Measurements from ENCODE around the gene GRIA3. TPM values are rescaled to one million over a fixed set of nuclear protein-coding genes. Genes with fewer than 3 reads are reported as not detected.
"Not testable (repeated sequence)": the region's sequence is repeated elsewhere in the genome, so short reads cannot be mapped to it uniquely, and the experiment has no call there.

GRIA3 gene
- total and polyA plus RNA-seq, 2 donors = 0.61 to 1.2 TPM

DNA sequence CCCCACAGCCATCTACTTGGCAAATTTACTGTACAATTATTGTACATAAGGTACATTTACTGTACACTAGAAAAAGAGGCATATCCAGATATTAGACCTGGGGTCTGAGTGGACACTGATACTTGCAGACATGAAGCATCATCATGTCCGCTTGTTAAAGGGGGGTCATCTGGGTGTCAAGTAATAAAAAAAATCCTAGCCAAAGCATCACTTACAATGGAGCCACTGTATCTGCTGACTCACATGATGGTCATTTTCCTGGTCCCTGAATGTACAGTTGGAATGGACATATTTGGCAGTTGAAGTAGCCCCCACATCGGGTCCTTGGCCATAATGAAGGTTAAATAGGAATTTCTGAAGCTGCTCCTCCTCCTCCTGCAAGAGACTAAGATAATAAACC, 320.0 kb downstream of the GRIA3 start:
- DNase-seq (ENCODE audit: low read depth in 6 of 9, low spot score in 9 of 9) = no peak
- Histone ChIP-seq H3K4me3 (ENCODE audit: low read length in 2 of 2) (no peak overlapping the region), H3K27ac (ENCODE audit: low read depth in 1 of 2, low read length in 1 of 2) (no peak overlapping the region), H3K36me3 (ENCODE audit: control insufficient read depth in 2 of 2, insufficient read depth in 2 of 2, low read length in 1 of 2) (no peaks in the 10 kb centered on the region), H3K9me3 (ENCODE audit: control insufficient read depth in 2 of 2, insufficient read depth in 1 of 2, low read length in 1 of 2) (peaks cover 0 to 3% of the 10 kb centered on the region in 2 donors), H3K27me3 (ENCODE audit: control insufficient read depth in 2 of 2, insufficient read depth in 1 of 2, low read length in 1 of 2) (no peaks in the 10 kb centered on the region), H3K4me1 (ENCODE audit: control insufficient read depth in 2 of 2, insufficient read depth in 2 of 2, low read length in 2 of 2) (no peaks in the 10 kb centered on the region)
- 95% methylated on average over 2 of the region's 2 CpGs for WGBS

DNA sequence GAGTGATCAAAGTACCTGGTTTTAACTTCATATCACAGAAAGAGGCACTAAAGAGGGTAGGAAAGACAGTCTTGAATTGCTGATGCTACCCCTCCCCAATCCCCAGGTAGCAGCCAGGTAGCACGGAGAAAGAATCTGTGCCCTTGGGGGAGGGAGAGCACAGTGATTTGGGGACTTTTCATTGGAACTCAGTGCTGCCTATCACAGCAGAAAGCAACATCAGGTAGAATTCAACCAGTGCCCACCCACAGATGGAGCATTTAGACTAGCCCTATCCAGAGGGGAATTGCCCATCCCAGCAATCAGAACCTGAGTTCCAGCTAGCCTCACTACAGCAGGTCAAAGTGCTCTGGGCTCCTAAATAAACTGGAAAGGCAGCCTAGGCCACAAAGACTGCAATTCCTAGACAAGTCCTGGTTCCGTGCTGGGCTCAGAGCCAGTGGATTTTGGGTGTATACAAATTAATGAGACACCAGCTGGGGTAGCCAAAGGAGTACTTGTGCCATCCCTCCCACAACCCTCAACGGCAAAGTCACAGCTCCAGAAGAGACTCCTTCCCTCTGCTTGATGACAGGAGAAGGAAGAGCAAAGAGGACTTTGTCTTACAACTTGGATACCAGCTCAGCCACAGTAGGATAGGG, 320.7 kb downstream of the GRIA3 start:
- H3K4me3 ChIP-seq (ENCODE audit: low read length in 2 of 2) = no peak overlapping the region
- H3K4me1 ChIP-seq (ENCODE audit: control insufficient read depth in 2 of 2, insufficient read depth in 2 of 2, low read length in 2 of 2) = no peaks in the 10 kb centered on the region
- no peaks in the 10 kb centered on the region for H3K27me3 ChIP-seq (ENCODE audit: control insufficient read depth in 2 of 2, insufficient read depth in 1 of 2, low read length in 1 of 2)
- no peak overlapping the region for H3K27ac ChIP-seq (ENCODE audit: low read depth in 1 of 2, low read length in 1 of 2)
- 82% methylated on average over 3 of the region's 3 CpGs for WGBS
- DNase-seq (ENCODE audit: low read depth in 6 of 9, low spot score in 9 of 9) = no peak
- H3K36me3 ChIP-seq (ENCODE audit: control insufficient read depth in 2 of 2, insufficient read depth in 2 of 2, low read length in 1 of 2) = no peaks in the 10 kb centered on the region
- H3K9me3 ChIP-seq (ENCODE audit: control insufficient read depth in 2 of 2, insufficient read depth in 1 of 2, low read length in 1 of 2) = peaks cover 0 to 2% of the 10 kb centered on the region in 2 donors

DNA sequence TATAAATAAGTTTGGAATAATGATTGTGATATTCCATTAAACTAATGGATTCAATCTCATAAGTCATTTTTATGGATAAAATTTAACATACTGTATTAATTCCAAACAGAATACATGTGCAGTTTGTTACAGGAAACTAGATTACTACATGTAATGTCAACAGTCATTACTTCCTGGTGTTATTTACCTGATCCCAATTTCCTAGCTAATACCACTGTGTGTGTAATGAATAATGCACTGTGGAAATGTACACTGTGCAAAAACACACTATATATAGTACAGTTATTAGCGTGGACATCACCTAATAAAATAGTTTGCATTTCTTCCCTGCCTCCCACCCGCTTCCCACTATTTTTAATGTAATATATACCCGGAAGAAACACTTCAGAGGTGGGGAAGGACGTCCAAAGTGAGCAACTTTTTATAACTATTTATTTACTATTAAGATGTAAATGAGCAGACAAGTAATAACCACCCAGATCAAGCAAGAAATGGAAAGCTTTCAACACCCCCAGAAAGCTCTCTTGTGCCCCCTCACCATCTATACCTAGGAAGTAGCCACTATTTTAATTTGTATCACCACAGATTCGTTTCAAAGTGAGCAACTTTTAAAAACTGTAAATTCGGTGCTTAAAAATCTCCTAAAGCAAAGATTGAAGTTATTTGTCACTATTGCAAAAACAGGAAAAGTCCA, 329.7 kb downstream of the GRIA3 start:
- Histone ChIP-seq H3K36me3 (ENCODE audit: control insufficient read depth in 2 of 2, insufficient read depth in 2 of 2, low read length in 1 of 2) (no peaks in the 10 kb centered on the region), H3K27me3 (ENCODE audit: control insufficient read depth in 2 of 2, insufficient read depth in 1 of 2, low read length in 1 of 2) (no peaks in the 10 kb centered on the region), H3K4me1 (ENCODE audit: control insufficient read depth in 2 of 2, insufficient read depth in 2 of 2, low read length in 2 of 2) (no peaks in the 10 kb centered on the region), H3K4me3 (ENCODE audit: low read length in 2 of 2) (no peak overlapping the region), H3K27ac (ENCODE audit: low read depth in 1 of 2, low read length in 1 of 2) (no peak overlapping the region), H3K9me3 (ENCODE audit: control insufficient read depth in 2 of 2, insufficient read depth in 1 of 2, low read length in 1 of 2) (peaks cover 0 to 2% of the 10 kb centered on the region in 2 donors)
- DNase-seq (ENCODE audit: low read depth in 6 of 9, low spot score in 9 of 9) = no peak
- WGBS = 87% methylated on average over 6 of the region's 6 CpGs

DNA sequence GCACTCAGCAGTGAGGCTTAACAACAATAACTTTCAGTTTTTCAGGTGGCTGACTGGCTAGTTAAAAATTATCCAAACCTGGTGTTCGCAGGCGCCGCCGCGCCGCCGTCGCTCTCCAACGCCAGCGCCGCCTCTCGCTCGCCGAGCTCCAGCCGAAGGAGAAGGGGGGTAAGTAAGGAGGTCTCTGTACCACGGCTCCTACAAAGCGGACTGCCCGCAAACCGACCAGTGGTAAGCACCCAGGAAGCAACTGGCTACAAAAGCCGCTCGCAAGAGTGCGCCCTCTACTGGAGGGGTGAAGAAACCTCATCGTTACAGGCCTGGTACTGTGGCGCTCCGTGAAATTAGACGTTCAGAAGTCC, 330.2 kb downstream of the GRIA3 start:
- not testable (repeated sequence) for DNase-seq (ENCODE audit: low read depth in 6 of 9, low spot score in 9 of 9); H3K4me3 ChIP-seq (ENCODE audit: low read length in 2 of 2); H3K27me3 ChIP-seq (ENCODE audit: control insufficient read depth in 2 of 2, insufficient read depth in 1 of 2, low read length in 1 of 2); H3K27ac ChIP-seq (ENCODE audit: low read depth in 1 of 2, low read length in 1 of 2); H3K36me3 ChIP-seq (ENCODE audit: control insufficient read depth in 2 of 2, insufficient read depth in 2 of 2, low read length in 1 of 2); H3K4me1 ChIP-seq (ENCODE audit: control insufficient read depth in 2 of 2, insufficient read depth in 2 of 2, low read length in 2 of 2); H3K9me3 ChIP-seq (ENCODE audit: control insufficient read depth in 2 of 2, insufficient read depth in 1 of 2, low read length in 1 of 2)
- WGBS = 85% methylated on average over 26 of the region's 26 CpGs

DNA sequence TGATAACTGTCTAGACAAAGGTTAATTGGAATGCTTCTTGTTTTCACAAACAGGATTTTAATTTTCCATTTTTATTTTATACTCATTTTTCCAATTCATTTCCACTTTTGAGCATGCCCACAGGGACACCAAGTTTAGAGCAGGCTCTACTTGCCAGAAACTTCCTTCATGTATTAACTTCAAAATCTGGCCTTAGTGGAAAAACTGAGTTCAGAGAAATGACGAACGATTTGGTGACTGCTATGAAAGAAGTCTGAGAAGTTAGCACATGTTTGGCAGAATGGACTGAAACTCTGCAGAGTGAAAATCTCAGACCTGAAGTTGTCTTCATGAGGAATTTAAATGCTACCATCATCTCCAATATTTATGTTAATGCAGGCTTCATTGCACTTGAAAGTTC, 334.7 kb downstream of the GRIA3 start:
- Histone ChIP-seq H3K4me1 (ENCODE audit: control insufficient read depth in 2 of 2, insufficient read depth in 2 of 2, low read length in 2 of 2) (no peaks in the 10 kb centered on the region), H3K27me3 (ENCODE audit: control insufficient read depth in 2 of 2, insufficient read depth in 1 of 2, low read length in 1 of 2) (no peaks in the 10 kb centered on the region), H3K27ac (ENCODE audit: low read depth in 1 of 2, low read length in 1 of 2) (no peak overlapping the region), H3K4me3 (ENCODE audit: low read length in 2 of 2) (no peak overlapping the region), H3K36me3 (ENCODE audit: control insufficient read depth in 2 of 2, insufficient read depth in 2 of 2, low read length in 1 of 2) (no peaks in the 10 kb centered on the region), H3K9me3 (ENCODE audit: control insufficient read depth in 2 of 2, insufficient read depth in 1 of 2, low read length in 1 of 2) (peaks cover 0 to 2% of the 10 kb centered on the region in 2 donors)
- no peak for DNase-seq (ENCODE audit: low read depth in 6 of 9, low spot score in 9 of 9)
- 91% methylated on average over 2 of the region's 2 CpGs for WGBS

DNA sequence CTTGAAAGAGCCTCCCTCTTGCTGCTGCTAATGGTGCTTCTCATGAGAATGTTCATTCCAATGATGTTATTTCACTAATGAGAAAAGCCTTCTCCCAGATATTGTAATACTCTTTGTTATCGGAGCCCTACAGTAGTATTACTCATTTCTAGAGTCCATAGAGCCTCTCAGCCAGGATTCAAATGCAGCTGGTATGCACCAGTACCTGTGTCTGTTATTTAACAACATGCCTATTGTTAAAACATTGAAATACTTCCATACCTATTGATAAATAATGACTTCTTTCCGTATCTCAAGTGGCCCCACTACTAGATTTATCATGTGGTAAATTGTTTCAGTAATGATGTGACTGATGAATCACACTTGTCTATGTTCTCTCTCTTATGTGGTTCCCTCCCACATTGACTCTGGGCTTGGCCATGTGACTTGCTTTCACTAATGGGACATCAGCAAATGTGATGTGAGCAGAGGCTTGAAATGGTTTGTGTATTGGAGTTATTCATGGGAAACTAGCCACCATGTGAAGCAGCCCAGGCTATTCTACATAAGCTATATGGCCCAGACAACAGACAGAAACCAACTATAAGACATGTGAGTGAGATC, 341.1 kb downstream of the GRIA3 start:
- no peaks in the 10 kb centered on the region for H3K27me3 ChIP-seq (ENCODE audit: control insufficient read depth in 2 of 2, insufficient read depth in 1 of 2, low read length in 1 of 2)
- no peak overlapping the region for H3K27ac ChIP-seq (ENCODE audit: low read depth in 1 of 2, low read length in 1 of 2)
- DNase-seq (ENCODE audit: low read depth in 6 of 9, low spot score in 9 of 9) = no peak

DNA sequence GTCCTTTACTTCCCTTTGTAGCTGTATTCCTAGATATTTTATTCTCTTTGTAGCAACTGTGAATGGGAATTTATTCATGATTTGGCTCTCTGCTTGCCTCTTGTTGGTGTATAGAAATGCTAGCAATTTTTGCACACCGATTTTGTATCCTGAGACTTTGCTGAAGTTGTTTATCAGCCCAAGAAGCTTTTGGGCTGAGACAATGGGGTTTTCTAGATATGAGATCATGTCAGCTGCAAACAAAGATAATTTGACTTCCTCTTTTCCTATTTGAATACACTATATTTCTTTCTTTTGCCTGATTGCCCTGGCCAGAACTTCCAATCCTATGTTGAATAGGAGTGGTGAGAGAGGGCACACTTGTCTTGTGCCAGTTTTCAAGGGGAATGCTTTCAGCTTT, 346.6 kb downstream of the GRIA3 start:
- H3K4me1 ChIP-seq (ENCODE audit: control insufficient read depth in 2 of 2, insufficient read depth in 2 of 2, low read length in 2 of 2); H3K36me3 ChIP-seq (ENCODE audit: control insufficient read depth in 2 of 2, insufficient read depth in 2 of 2, low read length in 1 of 2); H3K9me3 ChIP-seq (ENCODE audit: control insufficient read depth in 2 of 2, insufficient read depth in 1 of 2, low read length in 1 of 2); H3K27ac ChIP-seq (ENCODE audit: low read depth in 1 of 2, low read length in 1 of 2); H3K4me3 ChIP-seq (ENCODE audit: low read length in 2 of 2); H3K27me3 ChIP-seq (ENCODE audit: control insufficient read depth in 2 of 2, insufficient read depth in 1 of 2, low read length in 1 of 2); DNase-seq (ENCODE audit: low read depth in 6 of 9, low spot score in 9 of 9): not testable (repeated sequence)
- 91% methylated on average over 1 of the region's 1 CpG for WGBS

More for the DNA sequence above, 341.1 kb downstream of the GRIA3 start:
- Histone ChIP-seq H3K4me1 (ENCODE audit: control insufficient read depth in 2 of 2, insufficient read depth in 2 of 2, low read length in 2 of 2) (no peaks in the 10 kb centered on the region), H3K4me3 (ENCODE audit: low read length in 2 of 2) (no peak overlapping the region), H3K36me3 (ENCODE audit: control insufficient read depth in 2 of 2, insufficient read depth in 2 of 2, low read length in 1 of 2) (no peaks in the 10 kb centered on the region), H3K9me3 (ENCODE audit: control insufficient read depth in 2 of 2, insufficient read depth in 1 of 2, low read length in 1 of 2) (no peaks in the 10 kb centered on the region)
- WGBS = 94% methylated on average over 2 of the region's 2 CpGs
